ENCODE measurements around the gene TCP11X2. TPM values are rescaled to one million over a fixed set of nuclear protein-coding genes. Genes with fewer than 3 reads are reported as not detected.
A peak's percentile ranks its signal among the peaks of the same experiment; 100 is the strongest.
"Not testable (repeated sequence)": the region's sequence is repeated elsewhere in the genome, so short reads cannot be mapped to it uniquely, and the experiment has no call there.

TCP11X2 gene
- 0.88 and 1.1 TPM in 2 replicates for total RNA-seq (ENCODE audit: low replicate concordance)

DNA sequence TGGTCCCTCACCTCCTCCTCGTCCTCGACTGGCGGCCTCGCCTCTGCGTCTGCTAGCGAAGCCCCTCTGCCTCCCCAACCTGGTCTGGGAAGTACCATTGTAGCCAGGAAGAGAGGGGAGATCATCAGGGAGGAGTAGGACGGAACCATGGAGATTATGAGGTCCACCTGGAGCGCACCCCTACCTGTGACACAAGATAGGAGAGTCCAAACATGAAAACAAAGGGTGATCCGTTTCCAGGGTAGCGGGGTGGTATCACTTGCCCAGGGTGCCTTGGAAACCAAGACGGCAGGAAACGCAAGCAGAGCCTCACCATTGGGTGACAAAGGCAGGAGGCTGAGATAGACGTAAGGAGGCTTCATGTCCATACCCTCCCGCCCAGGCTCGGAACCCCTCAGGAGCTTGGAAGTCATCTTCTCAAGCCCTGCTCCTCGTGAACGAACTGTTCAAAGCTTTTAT lies at the start of gene TCP11X2:
TSS of gene TCP11X2 (minus strand) at position 51 of the 459 bp plus-strand sequence.
- DNase-seq (ENCODE audit: low spot score); H3K4me1 Mint-ChIP-seq; H3K9me3 Mint-ChIP-seq: not testable (repeated sequence)

DNA sequence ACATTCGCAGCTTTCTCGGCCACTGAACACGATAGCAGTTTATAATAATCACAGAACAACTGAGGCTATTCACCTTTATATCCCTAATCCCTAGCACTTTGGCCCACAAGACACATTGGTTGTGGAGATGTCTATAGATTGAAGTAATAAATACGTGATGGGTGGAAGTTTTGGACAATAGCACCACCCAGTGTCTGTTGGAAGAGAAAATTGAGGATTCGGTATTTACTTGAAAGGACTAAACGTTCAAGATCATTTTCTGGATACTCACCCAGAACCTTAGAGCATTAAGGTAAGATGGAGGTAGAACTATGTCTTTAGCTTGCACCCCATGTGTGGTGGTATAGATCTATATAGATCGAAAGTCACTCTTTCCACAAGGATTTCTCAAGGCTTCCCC lies 45.7 kb upstream of the TCP11X2 start:
- H3K4me3 ChIP-seq: no peak overlapping the region
- H3F3A ChIP-seq (ENCODE audit: low read depth): no peaks in the 10 kb centered on the region
- H3K4me3 Mint-ChIP-seq: peak overlapping the region; percentile 92
- H3K4me1 ChIP-seq: peaks cover 7% of the 10 kb centered on the region
- H3K4me2 ChIP-seq: peak overlapping the region; percentile 58
- H3K27ac ChIP-seq: no peak overlapping the region
- H3K79me2 ChIP-seq (ENCODE audit: low read depth): peaks cover 28% of the 10 kb centered on the region
- H3K9me3 Mint-ChIP-seq: peaks cover 14% of the 10 kb centered on the region
- no peaks in the 10 kb centered on the region for H3K27me3 ChIP-seq
- H3K4me1 Mint-ChIP-seq: peaks cover 3% of the 10 kb centered on the region
- H3K36me3 Mint-ChIP-seq: peaks cover 23% of the 10 kb centered on the region
- peaks cover 12% of the 10 kb centered on the region for H3K36me3 ChIP-seq
- H3K27me3 Mint-ChIP-seq (ENCODE audit: insufficient read depth, low read depth): no peaks in the 10 kb centered on the region
- peak; percentile 15 for DNase-seq (ENCODE audit: low spot score)
- H3K9ac ChIP-seq: no peak overlapping the region
- TF ChIP-seq, protein P1, sequence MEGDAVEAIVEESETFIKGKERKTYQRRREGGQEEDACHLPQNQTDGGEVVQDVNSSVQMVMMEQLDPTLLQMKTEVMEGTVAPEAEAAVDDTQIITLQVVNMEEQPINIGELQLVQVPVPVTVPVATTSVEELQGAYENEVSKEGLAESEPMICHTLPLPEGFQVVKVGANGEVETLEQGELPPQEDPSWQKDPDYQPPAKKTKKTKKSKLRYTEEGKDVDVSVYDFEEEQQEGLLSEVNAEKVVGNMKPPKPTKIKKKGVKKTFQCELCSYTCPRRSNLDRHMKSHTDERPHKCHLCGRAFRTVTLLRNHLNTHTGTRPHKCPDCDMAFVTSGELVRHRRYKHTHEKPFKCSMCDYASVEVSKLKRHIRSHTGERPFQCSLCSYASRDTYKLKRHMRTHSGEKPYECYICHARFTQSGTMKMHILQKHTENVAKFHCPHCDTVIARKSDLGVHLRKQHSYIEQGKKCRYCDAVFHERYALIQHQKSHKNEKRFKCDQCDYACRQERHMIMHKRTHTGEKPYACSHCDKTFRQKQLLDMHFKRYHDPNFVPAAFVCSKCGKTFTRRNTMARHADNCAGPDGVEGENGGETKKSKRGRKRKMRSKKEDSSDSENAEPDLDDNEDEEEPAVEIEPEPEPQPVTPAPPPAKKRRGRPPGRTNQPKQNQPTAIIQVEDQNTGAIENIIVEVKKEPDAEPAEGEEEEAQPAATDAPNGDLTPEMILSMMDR (IDR thresholded peaks at IDR 0.05): peak; percentile 44
- TF ChIP-seq EZH2phosphoT487 (IDR thresholded peaks at IDR 0.05): no peak
- no peak overlapping the region for H3K27ac Mint-ChIP-seq
- H4K20me1 ChIP-seq (ENCODE audit: low read depth): peaks cover 5% of the 10 kb centered on the region
- peaks cover 4% of the 10 kb centered on the region for H3K9me3 ChIP-seq (ENCODE audit: low read depth)
- H2AFZ ChIP-seq (replicated peaks): no peak overlapping the region

More for the DNA sequence above, at the start of gene TCP11X2:
- H3K36me3 Mint-ChIP-seq; H3K4me3 Mint-ChIP-seq; H3K27me3 Mint-ChIP-seq (ENCODE audit: insufficient read depth, low read depth); H3K36me3 ChIP-seq; H3K27ac Mint-ChIP-seq; H2AFZ ChIP-seq (replicated peaks); H3K4me2 ChIP-seq; H3K27ac ChIP-seq; H3K27me3 ChIP-seq; H3F3A ChIP-seq (ENCODE audit: low read depth); H4K20me1 ChIP-seq (ENCODE audit: low read depth); H3K9me3 ChIP-seq (ENCODE audit: low read depth); H3K79me2 ChIP-seq (ENCODE audit: low read depth); H3K4me3 ChIP-seq; H3K9ac ChIP-seq; H3K4me1 ChIP-seq: not testable (repeated sequence)

DNA sequence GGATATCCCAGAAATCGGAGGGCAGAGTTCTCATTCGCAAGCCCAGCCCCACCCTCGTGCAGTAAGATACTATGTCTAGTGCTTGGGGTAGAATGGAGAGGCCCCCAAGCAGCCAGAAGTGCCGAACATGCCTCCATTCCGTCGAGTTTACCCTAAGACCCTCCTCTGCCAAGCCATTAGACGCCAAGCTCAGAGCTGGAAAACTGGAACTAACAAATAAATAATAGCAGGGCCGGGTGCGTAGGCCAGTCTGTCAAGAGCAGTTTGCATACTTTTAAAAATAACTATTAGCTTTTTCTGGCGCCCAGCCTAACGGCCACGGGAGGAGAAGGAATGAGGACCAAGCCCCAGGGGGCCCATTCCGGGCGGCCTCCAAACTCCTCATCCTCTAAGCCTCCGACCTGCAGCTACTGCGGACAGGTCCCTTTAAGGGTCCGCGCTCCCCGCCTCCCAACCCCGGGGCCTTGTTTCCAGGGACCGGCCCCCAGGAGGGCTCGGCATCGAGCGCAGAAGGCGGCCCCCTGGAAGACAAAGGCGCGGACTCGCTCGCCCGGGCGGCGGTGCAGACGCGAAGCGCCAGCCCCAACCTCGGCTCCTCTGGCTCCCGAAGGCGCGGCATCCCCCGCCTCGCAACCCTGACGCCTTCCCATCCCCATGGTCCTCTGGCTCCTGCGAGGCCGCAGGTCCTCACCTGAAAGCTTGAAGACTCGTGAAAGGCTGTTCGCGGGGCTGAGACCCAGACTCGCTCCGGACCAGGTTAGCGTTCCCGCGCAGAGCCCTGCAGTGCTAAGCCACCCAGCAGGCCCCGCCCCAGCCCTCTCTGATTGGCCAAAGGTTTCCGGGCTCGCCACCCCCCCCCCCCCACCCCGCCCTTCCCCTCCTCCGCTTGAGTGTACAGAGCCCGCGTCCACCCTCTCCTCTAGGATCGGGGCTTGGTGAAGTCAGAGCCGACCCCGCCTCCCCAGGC lies 44.6 kb upstream of the TCP11X2 start, which contains the start of gene TMSB15A:
TSS of gene TMSB15A (minus strand) at position 765 of the 967 bp plus-strand sequence.
- H2AFZ ChIP-seq (replicated peaks): peak within 1 kb of the TSS; percentile 2
- H3K36me3 Mint-ChIP-seq: peaks cover 23% of the 10 kb centered on the region
- H3F3A ChIP-seq (ENCODE audit: low read depth): no peaks in the 10 kb centered on the region
- H3K27me3 ChIP-seq: no peaks in the 10 kb centered on the region
- H3K27me3 Mint-ChIP-seq (ENCODE audit: insufficient read depth, low read depth): no peaks in the 10 kb centered on the region
- peak; percentile 90 for DNase-seq (ENCODE audit: low spot score)
- peak within 1 kb of the TSS; percentile 92 for H3K27ac Mint-ChIP-seq
- TF ChIP-seq, protein P1 (IDR thresholded peaks at IDR 0.05): no peak
- TF ChIP-seq EZH2phosphoT487 (IDR thresholded peaks at IDR 0.05): no peak
- no peak for TF ChIP-seq EZH2 (IDR thresholded peaks at IDR 0.05)
- no peaks in the 10 kb centered on the region for H3K9me3 ChIP-seq (ENCODE audit: low read depth)
- peak within 1 kb of the TSS; percentile 86 for H3K4me2 ChIP-seq
- peak within 1 kb of the TSS; percentile 75 for H3K4me3 ChIP-seq
- peaks cover 7% of the 10 kb centered on the region for H3K4me1 ChIP-seq
- H4K20me1 ChIP-seq (ENCODE audit: low read depth): peaks cover 5% of the 10 kb centered on the region
- H3K27ac ChIP-seq: peak within 1 kb of the TSS; percentile 84
- H3K4me1 Mint-ChIP-seq: peaks cover 3% of the 10 kb centered on the region
- peak within 1 kb of the TSS; percentile 68 for H3K9ac ChIP-seq
- peak within 1 kb of the TSS; percentile 92 for H3K4me3 Mint-ChIP-seq
- H3K36me3 ChIP-seq: peaks cover 12% of the 10 kb centered on the region
- peaks cover 14% of the 10 kb centered on the region for H3K9me3 Mint-ChIP-seq
- H3K79me2 ChIP-seq (ENCODE audit: low read depth): peaks cover 28% of the 10 kb centered on the region
